ENCODE data around the gene CH25H.

The CH25H gene

GRCh38 chr10:89226891-89227290 lies 19.8 kb upstream of the CH25H start:
- Histone ChIP-seq H3K27ac (no peak overlapping the region), H3K9me3 (ENCODE audit: severe bottlenecking) (no peaks in the 10 kb centered on the region), H3K4me3 (ENCODE audit: low read depth, low read length) (no peak overlapping the region), H3K27me3 (ENCODE audit: insufficient read depth, low read depth, severe bottlenecking) (no peaks in the 10 kb centered on the region), H3K36me3 (no peaks in the 10 kb centered on the region)
- DNase-seq, result no peak
- no peak for TF ChIP-seq CTCF (IDR thresholded peaks at IDR 0.05; ENCODE audit: low read depth, low read length)

GRCh38 chr10:89224739-89225443 lies 17.8 kb upstream of the CH25H start:
- Histone ChIP-seq H3K27ac (peak overlapping the region; percentile 44), H3K4me3 (ENCODE audit: low read depth, low read length) (peak overlapping the region; percentile 41), H3K27me3 (ENCODE audit: insufficient read depth, low read depth, severe bottlenecking) (no peaks in the 10 kb centered on the region), H3K36me3 (no peaks in the 10 kb centered on the region), H3K9me3 (ENCODE audit: severe bottlenecking) (no peaks in the 10 kb centered on the region)
- DNase-seq, result peak; percentile 50
- TF ChIP-seq CTCF (IDR thresholded peaks at IDR 0.05; ENCODE audit: low read depth, low read length), result peak; percentile 53; the same call in 1 of the 2 replicates

GRCh38 chr10:89221919-89222318 lies 14.8 kb upstream of the CH25H start:
- Histone ChIP-seq H3K27ac (no peak overlapping the region), H3K9me3 (ENCODE audit: severe bottlenecking) (no peaks in the 10 kb centered on the region), H3K27me3 (ENCODE audit: insufficient read depth, low read depth, severe bottlenecking) (no peaks in the 10 kb centered on the region), H3K4me3 (ENCODE audit: low read depth, low read length) (no peak overlapping the region), H3K36me3 (no peaks in the 10 kb centered on the region)
- no peak for TF ChIP-seq CTCF (IDR thresholded peaks at IDR 0.05; ENCODE audit: low read depth, low read length)
- no peak for DNase-seq

- no peak overlapping the region for H3K4me3 ChIP-seq (ENCODE audit: low read depth, low read length)
- no peak for TF ChIP-seq CTCF (IDR thresholded peaks at IDR 0.05; ENCODE audit: low read depth, low read length)
- no peak for DNase-seq
- no peaks in the 10 kb centered on the region for H3K9me3 ChIP-seq (ENCODE audit: severe bottlenecking)
- H3K27ac ChIP-seq, result no peak overlapping the region
- no peaks in the 10 kb centered on the region for H3K27me3 ChIP-seq (ENCODE audit: insufficient read depth, low read depth, severe bottlenecking)
- no peaks in the 10 kb centered on the region for H3K36me3 ChIP-seq
These were observed 12.5 kb upstream of the CH25H start for GRCh38 chr10:89219513-89220218.

DNA sequence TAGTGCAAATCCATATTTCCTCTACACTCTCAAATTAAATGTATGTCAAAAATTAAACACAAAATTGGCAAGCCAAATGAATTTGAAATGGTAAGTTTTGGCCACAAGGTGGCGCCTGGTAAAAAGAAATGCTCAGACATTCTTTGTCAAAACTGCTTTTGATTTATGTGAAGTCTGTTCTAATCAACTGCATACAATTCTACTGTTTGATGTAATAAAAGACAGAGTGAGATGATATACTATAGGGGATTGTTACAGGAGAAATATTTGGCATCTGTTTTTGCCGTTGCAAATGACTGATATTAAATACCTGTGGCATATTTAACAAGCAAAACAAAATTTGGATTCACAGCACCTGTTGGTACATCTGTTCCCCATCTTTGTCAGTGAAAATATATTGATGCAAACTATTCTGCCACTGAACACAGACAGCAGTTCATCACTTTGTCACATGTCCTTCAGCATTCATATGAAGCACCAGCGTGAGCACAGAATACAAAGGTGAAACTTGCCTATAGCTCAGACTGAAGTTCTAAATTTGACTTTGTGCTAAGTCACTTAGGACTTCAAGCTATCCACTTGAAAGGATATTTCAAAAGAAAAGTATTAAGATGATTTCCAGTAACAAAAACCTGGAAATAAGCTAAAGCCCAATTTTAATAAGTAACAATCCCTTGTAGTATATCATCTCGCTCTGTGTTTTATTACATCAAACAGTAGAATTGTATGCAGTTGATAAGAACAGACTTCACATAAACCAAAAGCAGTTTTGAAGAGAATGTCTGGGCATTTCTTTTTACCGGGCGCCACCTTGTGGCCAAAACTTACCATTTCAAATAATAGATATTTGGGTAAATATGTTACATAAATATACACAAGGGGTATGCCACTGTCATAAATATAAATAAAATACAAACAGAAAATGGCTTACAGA lies 10.2 kb upstream of the CH25H start:
- peak; percentile 28 for DNase-seq
- Histone ChIP-seq H3K27ac (no peak overlapping the region), H3K4me3 (ENCODE audit: low read depth, low read length) (no peak overlapping the region), H3K9me3 (ENCODE audit: severe bottlenecking) (no peaks in the 10 kb centered on the region), H3K27me3 (ENCODE audit: insufficient read depth, low read depth, severe bottlenecking) (no peaks in the 10 kb centered on the region), H3K36me3 (no peaks in the 10 kb centered on the region)
- peak; percentile 41 for TF ChIP-seq CTCF (IDR thresholded peaks at IDR 0.05; ENCODE audit: low read depth, low read length)

Data from WERI-Rb-1 (cell line).